A549 (cell line): ENCODE data around the gene CFAP58. TPM values are rescaled to one million over a fixed set of nuclear protein-coding genes. Genes with fewer than 3 reads are reported as not detected.

Source experiments
- ATAC-seq, 2 experiments: fragments of 200-7000 bp in 1 of 2; fragments of >200 bp in 1 of 2; cut with Nextera tagmentation in 1 of 2; cut with Tn5 transposase in 1 of 2; 3 replicates each; pipeline versions ENCODE4 v1.8.0 to v1.9.1; 2018 to 2020; ENCODE audit warnings: mild to moderate bottlenecking in 1 of 2, moderate library complexity in 1 of 2
- CTCF ChIA-PET: fragments of 300-600 bp; sonication (Branson Sonifier 250); formaldehyde crosslinking; extraction: SDS; loops from one replicate; lab custom pipeline; 2021; ENCODE audit warnings: antibody characterized with exemption, inconsistent platforms; lab: Yijun Ruan, JAX
- POLR2A ChIA-PET: fragments of 350-600 bp; formaldehyde crosslinking; extraction: SDS; loops from one replicate; lab custom pipeline; 2021; ENCODE audit warnings: antibody characterized with exemption, inconsistent platforms; lab: Yijun Ruan, JAX
- DNase-seq, 2 experiments: peaks; one replicate each; pipeline versions ENCODE4 v3.0.0 to v3.0.0-alpha.2; 2011 to 2016; ENCODE audit warnings: low read depth in 1 of 2, low spot score in 1 of 2
- FAIRE-seq: peaks from 2 replicates; lab custom pipeline; 2011; peaks lifted over from hg19 to GRCh38; lab: Jason Lieb, UNC
- H3K27ac ChIP-seq, 2 experiments: fragments of >200 bp; sonication (Bioruptor Twin); formaldehyde crosslinking; 3 replicates each; pipeline ENCODE4 v1.5.1; 2016 to 2017
- H3K4me1 ChIP-seq: fragments of >200 bp; sonication (Bioruptor Twin); formaldehyde crosslinking; 3 replicates; pipeline ENCODE4 v1.6.1; 2016
- H3K4me2 ChIP-seq: fragments of >200 bp; sonication (Bioruptor Twin); formaldehyde crosslinking; 3 replicates; pipeline ENCODE4 v1.6.1; 2016
- H3K4me3 ChIP-seq: fragments of >200 bp; sonication (Bioruptor Twin); formaldehyde crosslinking; 3 replicates; pipeline ENCODE4 v1.5.1; 2016
- H3K9me3 ChIP-seq: fragments of >200 bp; sonication (Bioruptor Twin); formaldehyde crosslinking; 3 replicates; pipeline ENCODE4 v1.6.1; 2016
- CBX8 ChIP-seq: fragments of 200-600 bp; sonication (generic); IDR thresholded peaks from 2 replicates; pipeline ENCODE4 v1.6.1; 2016
- CEBPB ChIP-seq, 2 experiments: fragments of >200 bp in 1 of 2; sonication (Bioruptor Twin) in 1 of 2; formaldehyde crosslinking in 1 of 2; IDR thresholded peaks; 2 replicates each; pipeline ENCODE4 v1.6.1; 2012 to 2016
- CHD2 ChIP-seq: fragments of 150-350 bp; IDR thresholded peaks from 2 replicates; pipeline ENCODE4 v1.6.1; 2014; ENCODE audit warnings: low read length; ENCODE audit not compliant: partially characterized antibody
- CHD4 ChIP-seq: fragments of 200-600 bp; sonication (generic); IDR thresholded peaks from 2 replicates; pipeline ENCODE4 v1.6.1; 2016; ENCODE audit warnings: antibody characterized with exemption, mild to moderate bottlenecking, borderline replicate concordance
- EHF ChIP-seq: fragments of 250-450 bp; sonication (Bioruptor Pico); IDR thresholded peaks from 2 replicates; pipeline ENCODE4 v1.5.0; 2020; ENCODE audit warnings: mild to moderate bottlenecking
- EHMT2 ChIP-seq: fragments of 200-600 bp; sonication (generic); IDR thresholded peaks from 2 replicates; pipeline ENCODE4 v1.6.1; 2016; ENCODE audit warnings: antibody characterized with exemption, low read depth, mild to moderate bottlenecking, moderate library complexity
- EP300 ChIP-seq, 2 experiments: fragments of >200 bp; sonication (Bioruptor Twin); formaldehyde crosslinking; IDR thresholded peaks; 2 replicates in 1 of 2; 3 replicates in 1 of 2; pipeline ENCODE4 v1.6.1; 2016 to 2017
- HDAC2 ChIP-seq: fragments of 200-600 bp; sonication (generic); IDR thresholded peaks from 2 replicates; pipeline ENCODE4 v1.6.1; 2016
- JUN ChIP-seq, 2 experiments: fragments of >200 bp; sonication (Bioruptor Twin); formaldehyde crosslinking; IDR thresholded peaks; 2 replicates in 1 of 2; 3 replicates in 1 of 2; pipeline ENCODE4 v1.6.1; 2016 to 2017
- MAFK ChIP-seq: fragments of 450-650 bp; IDR thresholded peaks from 2 replicates; pipeline ENCODE4 v1.6.1; 2014; ENCODE audit not compliant: partially characterized antibody
- NFE2L2 ChIP-seq: fragments of 150-350 bp; conservative IDR thresholded peaks from 2 replicates; pipeline ENCODE4 v1.6.1; 2014; ENCODE audit warnings: low read length
- NPAS2 ChIP-seq: fragments of 250-450 bp; sonication (Bioruptor Pico); IDR thresholded peaks from 2 replicates; pipeline ENCODE4 v1.8.0; 2022; ENCODE audit warnings: mild to moderate bottlenecking, moderate library complexity, borderline replicate concordance
- NR3C1 ChIP-seq: fragments of >200 bp; sonication (Bioruptor Twin); formaldehyde crosslinking; IDR thresholded peaks from 3 replicates; pipeline ENCODE4 v1.6.1; 2017
- PHF8 ChIP-seq: fragments of 200-600 bp; sonication (generic); IDR thresholded peaks from 2 replicates; pipeline ENCODE4 v1.6.1; 2016; ENCODE audit warnings: low read depth, mild to moderate bottlenecking, antibody characterized with exemption, moderate library complexity, borderline replicate concordance
- POLR2A ChIP-seq: IDR thresholded peaks from 2 replicates; pipeline ENCODE4 v1.6.1; 2012; ENCODE audit warnings: mild to moderate bottlenecking, low read length
- RARB ChIP-seq: fragments of 250-450 bp; sonication (Bioruptor Pico); IDR thresholded peaks from 2 replicates; pipeline ENCODE4 v1.8.0; 2021; ENCODE audit warnings: mild to moderate bottlenecking, moderate library complexity
- RCOR1 ChIP-seq: fragments of 150-350 bp; IDR thresholded peaks from 2 replicates; pipeline ENCODE4 v1.6.1; 2014; ENCODE audit warnings: antibody characterized with exemption, low read length, low read depth
- SREBF2 ChIP-seq: fragments of 450-650 bp; IDR thresholded peaks from 2 replicates; pipeline ENCODE4 v1.6.1; 2014; ENCODE audit warnings: mild to moderate bottlenecking, moderate library complexity
- TP53 ChIP-seq: fragments of 250-450 bp; sonication (Bioruptor Pico); IDR thresholded peaks from 2 replicates; pipeline ENCODE4 v1.5.0; 2021; ENCODE audit warnings: mild to moderate bottlenecking, moderate library complexity
- ZC3H11A ChIP-seq: fragments of 450-650 bp; IDR thresholded peaks from 2 replicates; pipeline ENCODE4 v1.6.1; 2014; ENCODE audit warnings: antibody characterized with exemption, mild to moderate bottlenecking
- ZFP36 ChIP-seq: fragments of 450-650 bp; IDR thresholded peaks from 2 replicates; pipeline ENCODE4 v1.6.1; 2014; ENCODE audit warnings: borderline replicate concordance; ENCODE audit not compliant: partially characterized antibody
- ZSCAN20 ChIP-seq: fragments of 250-450 bp; sonication (Bioruptor Pico); IDR thresholded peaks from 2 replicates; pipeline ENCODE4 v1.8.0; 2022; ENCODE audit warnings: mild to moderate bottlenecking, moderate library complexity
- WGBS: methylation state at CpG from one replicate; pipeline ENCODE4 v1.1.6; 2017; ENCODE audit errors: missing lambda C conversion rate; 5-methylcytosine and 5-hydroxymethylcytosine counted together
- polyA plus RNA-seq, 4 experiments: library from polyadenylated mRNA; depleted of rRNA in 3 of 4; stranded (reverse); fragments of >200 nt; fragmentation: RNase III in 1 of 4; extraction: RNeasy Plus Mini Kit Qiagen cat#74134 plus additional on column Dnase treatment in 1 of 4; gene quantifications; 2 replicates in 3 of 4; 3 replicates in 1 of 4; pipeline ENCODE4 v1.2.3, GENCODE V29; 2011 to 2017
- TF ChIP-seq, protein P1 (sequence below): fragments of >200 bp; sonication (Bioruptor Twin); formaldehyde crosslinking; IDR thresholded peaks from 3 replicates; pipeline ENCODE4 v1.6.1; 2016
- TF ChIP-seq, protein P2 (sequence below): fragments of >200 bp; sonication (Bioruptor Twin); formaldehyde crosslinking; IDR thresholded peaks from 3 replicates; pipeline ENCODE4 v1.5.1; 2016
- TF ChIP-seq, protein P3 (sequence below): IDR thresholded peaks from 2 replicates; pipeline ENCODE4 v1.6.1; 2012
- TF ChIP-seq, protein P4 (sequence below): fragments of >200 bp; sonication (Bioruptor Twin); formaldehyde crosslinking; IDR thresholded peaks from 2 replicates; pipeline ENCODE4 v1.6.1; 2016

CFAP58 gene
- polyA plus RNA-seq, 2 of the 4 experiments (the other 2 are of a cell fraction) = 0.22 to 0.25 TPM

DNA sequence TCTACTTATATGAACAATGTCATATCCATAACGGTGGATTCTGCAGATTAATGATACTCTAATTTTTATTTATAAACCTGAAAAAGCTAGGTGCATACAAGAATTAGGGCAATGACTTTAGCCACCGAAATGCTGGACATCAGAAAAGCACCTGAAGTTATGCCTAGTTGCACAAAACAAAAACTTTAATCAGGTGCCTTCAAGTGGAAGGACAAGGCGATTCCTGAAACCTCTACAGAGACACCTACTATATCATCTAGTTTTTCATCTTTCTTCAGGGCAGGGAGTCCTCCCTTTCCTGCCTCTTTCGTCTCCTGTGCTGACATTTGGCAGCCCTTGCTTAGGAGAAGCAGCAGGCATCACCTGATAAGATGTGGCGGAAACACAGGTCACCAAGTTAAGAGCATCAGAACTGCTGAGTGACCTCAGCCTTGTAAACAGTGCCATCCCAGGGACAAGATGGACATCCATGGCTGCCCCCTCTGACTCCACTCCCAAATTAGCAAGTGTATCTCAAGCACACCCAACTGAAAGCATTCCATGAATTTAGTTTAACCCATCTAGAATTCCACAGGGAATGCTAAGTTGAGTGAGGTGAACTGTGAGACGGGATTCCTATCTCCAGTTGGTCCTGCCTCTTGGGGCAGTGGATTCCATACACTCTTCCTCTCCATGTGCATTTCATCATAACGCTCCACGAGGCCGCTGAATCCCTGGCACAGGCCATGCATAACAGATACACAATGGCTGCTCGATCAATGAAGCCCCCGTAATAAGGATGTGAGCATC, 21.2 kb upstream of the CFAP58 start:
- H3K9me3 ChIP-seq = no peaks in the 10 kb centered on the region
- FAIRE-seq = no peak
- CTCF ChIA-PET = interaction anchor here (1.5 to 7.4 kb wide), 2 partner anchors 18 to 26 kb away, joined by 4 to 67 read pairs; no protein-coding TSS in a partner anchor
- TF ChIP-seq EHF (CRISPR knock-in tag) (no peak), ZSCAN20 (CRISPR knock-in tag) (no peak), ZC3H11A (no peak), NFE2L2 (no peak), NPAS2 (CRISPR knock-in tag) (no peak), CHD4 (no peak), PHF8 (no peak), JUN (IDR thresholded peaks at IDR 0.05) (no peak), HDAC2 (no peak), RCOR1 (no peak), POLR2A (no peak), ZFP36 (no peak), RARB (CRISPR knock-in tag) (no peak)
- TF ChIP-seq, protein P1, sequence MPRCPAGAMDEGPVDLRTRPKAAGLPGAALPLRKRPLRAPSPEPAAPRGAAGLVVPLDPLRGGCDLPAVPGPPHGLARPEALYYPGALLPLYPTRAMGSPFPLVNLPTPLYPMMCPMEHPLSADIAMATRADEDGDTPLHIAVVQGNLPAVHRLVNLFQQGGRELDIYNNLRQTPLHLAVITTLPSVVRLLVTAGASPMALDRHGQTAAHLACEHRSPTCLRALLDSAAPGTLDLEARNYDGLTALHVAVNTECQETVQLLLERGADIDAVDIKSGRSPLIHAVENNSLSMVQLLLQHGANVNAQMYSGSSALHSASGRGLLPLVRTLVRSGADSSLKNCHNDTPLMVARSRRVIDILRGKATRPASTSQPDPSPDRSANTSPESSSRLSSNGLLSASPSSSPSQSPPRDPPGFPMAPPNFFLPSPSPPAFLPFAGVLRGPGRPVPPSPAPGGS = no peak
- TF ChIP-seq, protein P2, sequence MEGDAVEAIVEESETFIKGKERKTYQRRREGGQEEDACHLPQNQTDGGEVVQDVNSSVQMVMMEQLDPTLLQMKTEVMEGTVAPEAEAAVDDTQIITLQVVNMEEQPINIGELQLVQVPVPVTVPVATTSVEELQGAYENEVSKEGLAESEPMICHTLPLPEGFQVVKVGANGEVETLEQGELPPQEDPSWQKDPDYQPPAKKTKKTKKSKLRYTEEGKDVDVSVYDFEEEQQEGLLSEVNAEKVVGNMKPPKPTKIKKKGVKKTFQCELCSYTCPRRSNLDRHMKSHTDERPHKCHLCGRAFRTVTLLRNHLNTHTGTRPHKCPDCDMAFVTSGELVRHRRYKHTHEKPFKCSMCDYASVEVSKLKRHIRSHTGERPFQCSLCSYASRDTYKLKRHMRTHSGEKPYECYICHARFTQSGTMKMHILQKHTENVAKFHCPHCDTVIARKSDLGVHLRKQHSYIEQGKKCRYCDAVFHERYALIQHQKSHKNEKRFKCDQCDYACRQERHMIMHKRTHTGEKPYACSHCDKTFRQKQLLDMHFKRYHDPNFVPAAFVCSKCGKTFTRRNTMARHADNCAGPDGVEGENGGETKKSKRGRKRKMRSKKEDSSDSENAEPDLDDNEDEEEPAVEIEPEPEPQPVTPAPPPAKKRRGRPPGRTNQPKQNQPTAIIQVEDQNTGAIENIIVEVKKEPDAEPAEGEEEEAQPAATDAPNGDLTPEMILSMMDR = no peak
- no peak for DNase-seq
- POLR2A ChIA-PET = no interaction called here
- H3K27ac ChIP-seq = peak overlapping the region; percentile 93 to 97
- H3K4me1 ChIP-seq = peaks cover 81% of the 10 kb centered on the region
- WGBS = 83% methylated on average over 11 of the region's 11 CpGs
- no peak overlapping the region for H3K4me3 ChIP-seq
- H3K4me2 ChIP-seq = peak overlapping the region; percentile 72
- no peak for ATAC-seq

DNA sequence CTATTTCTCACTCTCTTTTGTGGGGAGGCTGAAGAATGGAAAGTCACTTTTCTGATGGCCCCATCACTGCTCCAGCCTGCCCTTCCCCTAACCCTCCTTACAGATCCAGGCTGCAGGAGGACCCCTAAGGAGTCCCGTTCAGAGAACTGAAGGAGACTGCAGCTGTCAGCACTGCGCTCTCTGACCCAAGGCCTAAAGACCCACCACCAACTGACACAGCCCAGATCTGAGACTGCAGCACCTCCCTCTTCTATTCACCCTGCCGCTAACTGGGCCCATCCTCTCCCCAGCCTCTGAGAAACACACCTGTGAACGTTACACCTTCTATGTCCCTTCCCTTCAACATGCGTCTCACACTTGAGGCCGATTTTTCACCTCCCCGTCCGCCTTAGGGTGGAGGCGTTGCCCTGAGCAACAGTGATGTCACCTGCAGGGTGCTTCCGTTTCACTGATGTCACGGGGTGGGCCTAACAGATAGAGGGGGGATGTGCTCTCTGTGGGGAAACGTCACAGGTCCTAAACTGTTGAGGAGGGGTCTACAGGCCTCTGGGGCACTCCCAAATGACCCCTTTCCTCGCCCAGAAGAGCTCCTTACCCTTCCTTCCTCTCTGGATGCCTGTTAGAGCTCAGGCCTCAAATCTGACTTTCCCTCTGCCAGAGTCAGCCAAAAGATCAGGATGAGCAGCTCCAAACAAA, 20.5 kb upstream of the CFAP58 start:
- Histone ChIP-seq H3K9me3 (no peaks in the 10 kb centered on the region), H3K4me1 (peaks cover 73% of the 10 kb centered on the region), H3K4me3 (no peak overlapping the region)
- no peak for ATAC-seq
- TF ChIP-seq EHF (CRISPR knock-in tag) (no peak), CBX8 (no peak), ZC3H11A (no peak), TP53 (CRISPR knock-in tag) (no peak), MAFK (no peak), EHMT2 (no peak), NR3C1 (no peak), PHF8 (no peak), CEBPB (IDR thresholded peaks at IDR 0.05) (no peak), SREBF2 (no peak), ZSCAN20 (CRISPR knock-in tag) (no peak), CHD2 (no peak), RARB (CRISPR knock-in tag) (no peak), EP300 (IDR thresholded peaks at IDR 0.05) (no peak), NPAS2 (CRISPR knock-in tag) (no peak)
- TF ChIP-seq, protein P3, sequence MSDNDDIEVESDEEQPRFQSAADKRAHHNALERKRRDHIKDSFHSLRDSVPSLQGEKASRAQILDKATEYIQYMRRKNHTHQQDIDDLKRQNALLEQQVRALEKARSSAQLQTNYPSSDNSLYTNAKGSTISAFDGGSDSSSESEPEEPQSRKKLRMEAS = no peak
- TF ChIP-seq, protein P4, sequence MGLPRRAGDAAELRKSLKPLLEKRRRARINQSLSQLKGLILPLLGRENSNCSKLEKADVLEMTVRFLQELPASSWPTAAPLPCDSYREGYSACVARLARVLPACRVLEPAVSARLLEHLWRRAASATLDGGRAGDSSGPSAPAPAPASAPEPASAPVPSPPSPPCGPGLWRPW = no peak
- TF ChIP-seq, protein P2 = no peak
- TF ChIP-seq, all 56 proteins: peak for 0
- CTCF ChIA-PET = interaction anchor here (1.5 to 7.4 kb wide), 2 partner anchors 17 to 27 kb away, joined by 7 to 67 read pairs; no protein-coding TSS in a partner anchor
- FAIRE-seq = no peak
- H3K27ac ChIP-seq = peak overlapping the region; percentile 93 to 97; a peak in 4 of 6 replicates
- DNase-seq = no peak
- 87% methylated on average over 13 of the region's 13 CpGs for WGBS
- peak overlapping the region; percentile 72; the same call in 2 of the 3 replicates for H3K4me2 ChIP-seq
- POLR2A ChIA-PET = no interaction called here
